T-helper 22 cell (primary cell): Measurements from ENCODE around the gene ZNF324B.
"Not testable (repeated sequence)": the region's sequence is repeated elsewhere in the genome, so short reads cannot be mapped to it uniquely, and the experiment has no call there.

ENCODE experiments used
- DNase-seq: peaks from one replicate; pipeline ENCODE4 v3.0.0-alpha.2; 2020; ENCODE audit warnings: low read depth

Gene ZNF324B

GRCh38 chr19:58455306-58455705, 3.9 kb downstream of the ZNF324B start:
- no peak for DNase-seq

- DNase-seq: no peak
Measured at GRCh38 chr19:58456111-58456510, 4.7 kb downstream of the ZNF324B start.

GRCh38 chr19:58460039-58460438, 8.6 kb downstream of the ZNF324B start:
- DNase-seq: no peak

GRCh38 chr19:58466089-58466759, 14.8 kb downstream of the ZNF324B start:
- DNase-seq: no peak

GRCh38 chr19:58466760-58467589, 15.6 kb downstream of the ZNF324B start, which contains the start of gene ZNF324:
TSS of gene ZNF324 (plus strand) at chr19:58467080. CDS start at chr19:58469186, 2,106 bp downstream.
- peak; percentile 95 for DNase-seq

GRCh38 chr19:58468216-58468839, 16.9 kb downstream of the ZNF324B start:
- DNase-seq: no peak

- DNase-seq: no peak
Measured at GRCh38 chr19:58469241-58470013, 18.0 kb downstream of the ZNF324B start.

GRCh38 chr19:58470837-58471543, 19.6 kb downstream of the ZNF324B start:
- DNase-seq: not testable (repeated sequence)

- DNase-seq: no peak
Measured at GRCh38 chr19:58471736-58472135, 20.3 kb downstream of the ZNF324B start.

GRCh38 chr19:58473775-58474174, 22.4 kb downstream of the ZNF324B start:
- DNase-seq: no peak

GRCh38 chr19:58474291-58474996, 23.0 kb downstream of the ZNF324B start:
- no peak for DNase-seq

GRCh38 chr19:58474997-58475713, 23.7 kb downstream of the ZNF324B start:
- no peak for DNase-seq

- peak; percentile 95 for DNase-seq
Measured at GRCh38 chr19:58475714-58476497, 24.5 kb downstream of the ZNF324B start, which contains the start of gene ZNF446. TSS of gene ZNF446 (plus strand) at chr19:58476352. CDS start at chr19:58477219, 867 bp downstream.

- DNase-seq: no peak
Measured at GRCh38 chr19:58476498-58477015, 25.1 kb downstream of the ZNF324B start.

GRCh38 chr19:58477130-58477529, 25.7 kb downstream of the ZNF324B start:
- DNase-seq: no peak

GRCh38 chr19:58477871-58478270, 26.4 kb downstream of the ZNF324B start:
- DNase-seq: no peak

- no peak for DNase-seq
Measured at GRCh38 chr19:58479303-58479702, 27.9 kb downstream of the ZNF324B start.

GRCh38 chr19:58479736-58480480, 28.5 kb downstream of the ZNF324B start:
- DNase-seq: no peak
